IPS-11a (cell line): ENCODE data around the gene KIRREL1.
"Not testable (repeated sequence)": the region's sequence is repeated elsewhere in the genome, so short reads cannot be mapped to it uniquely, and the experiment has no call there.

Experiments used
- H3K4me3 ChIP-seq: one replicate; pipeline ENCODE4 v1.5.1; 2013; ENCODE audit warnings: low read depth, low read length, control low read depth

The KIRREL1 gene

GRCh38 chr1:158126425-158126824 is 133.0 kb downstream of the KIRREL1 start:
- no peak overlapping the region for H3K4me3 ChIP-seq

- not testable (repeated sequence) for H3K4me3 ChIP-seq
These were observed 135.1 kb downstream of the KIRREL1 start for GRCh38 chr1:158128531-158128930.

GRCh38 chr1:158131217-158131616 is 137.8 kb downstream of the KIRREL1 start:
- no peak overlapping the region for H3K4me3 ChIP-seq

GRCh38 chr1:158140764-158141192 is 147.3 kb downstream of the KIRREL1 start:
- H3K4me3 ChIP-seq: no peak overlapping the region

- no peak overlapping the region for H3K4me3 ChIP-seq
These were observed 151.8 kb downstream of the KIRREL1 start for GRCh38 chr1:158145173-158145719.

GRCh38 chr1:158146165-158146564 is 152.7 kb downstream of the KIRREL1 start:
- H3K4me3 ChIP-seq: no peak overlapping the region

- no peak overlapping the region for H3K4me3 ChIP-seq
These were observed 153.3 kb downstream of the KIRREL1 start for GRCh38 chr1:158146739-158147138.

- no peak overlapping the region for H3K4me3 ChIP-seq
These were observed 154.0 kb downstream of the KIRREL1 start for GRCh38 chr1:158147401-158147800.

GRCh38 chr1:158147869-158148268 is 154.4 kb downstream of the KIRREL1 start:
- H3K4me3 ChIP-seq: no peak overlapping the region

GRCh38 chr1:158148468-158148867 is 155.0 kb downstream of the KIRREL1 start:
- H3K4me3 ChIP-seq: no peak overlapping the region

- no peak overlapping the region for H3K4me3 ChIP-seq
These were observed 155.7 kb downstream of the KIRREL1 start for GRCh38 chr1:158149175-158149574.
